GM10266 (cell line): ENCODE results near the gene CHST11.

Source experiments
- DNase-seq: peaks from one replicate; pipeline ENCODE4 v3.0.0; 2012; ENCODE audit errors: extremely low spot score
- TF ChIP-seq, protein P1 (sequence below): IDR thresholded peaks from 2 replicates; pipeline ENCODE4 v1.5.1; 2012; ENCODE audit warnings: mild to moderate bottlenecking, low read depth; ENCODE audit not compliant: control insufficient read depth, insufficient read depth; ENCODE audit errors: missing control alignments

CHST11 gene

DNA sequence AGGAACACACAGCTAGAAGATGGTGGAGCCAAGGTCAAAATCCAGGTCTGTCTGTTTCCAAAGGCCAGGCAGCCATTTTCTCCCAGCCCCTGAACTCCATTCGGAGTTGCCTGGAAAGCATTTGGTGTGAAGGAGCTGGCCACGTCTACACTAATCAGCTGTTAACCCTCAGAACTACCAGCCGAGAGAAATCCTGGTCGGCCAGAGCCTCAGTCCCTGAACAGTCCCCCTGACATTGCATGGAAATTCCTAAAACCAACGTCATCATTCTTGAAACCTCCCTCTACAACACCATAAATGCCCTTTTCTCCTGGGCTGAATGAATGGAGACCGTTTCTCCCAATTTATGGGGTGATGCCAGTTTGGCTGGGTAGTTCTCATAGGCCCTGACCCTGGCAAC lies 255.7 kb downstream of the CHST11 start:
- no peak for DNase-seq
- TF ChIP-seq, protein P1, sequence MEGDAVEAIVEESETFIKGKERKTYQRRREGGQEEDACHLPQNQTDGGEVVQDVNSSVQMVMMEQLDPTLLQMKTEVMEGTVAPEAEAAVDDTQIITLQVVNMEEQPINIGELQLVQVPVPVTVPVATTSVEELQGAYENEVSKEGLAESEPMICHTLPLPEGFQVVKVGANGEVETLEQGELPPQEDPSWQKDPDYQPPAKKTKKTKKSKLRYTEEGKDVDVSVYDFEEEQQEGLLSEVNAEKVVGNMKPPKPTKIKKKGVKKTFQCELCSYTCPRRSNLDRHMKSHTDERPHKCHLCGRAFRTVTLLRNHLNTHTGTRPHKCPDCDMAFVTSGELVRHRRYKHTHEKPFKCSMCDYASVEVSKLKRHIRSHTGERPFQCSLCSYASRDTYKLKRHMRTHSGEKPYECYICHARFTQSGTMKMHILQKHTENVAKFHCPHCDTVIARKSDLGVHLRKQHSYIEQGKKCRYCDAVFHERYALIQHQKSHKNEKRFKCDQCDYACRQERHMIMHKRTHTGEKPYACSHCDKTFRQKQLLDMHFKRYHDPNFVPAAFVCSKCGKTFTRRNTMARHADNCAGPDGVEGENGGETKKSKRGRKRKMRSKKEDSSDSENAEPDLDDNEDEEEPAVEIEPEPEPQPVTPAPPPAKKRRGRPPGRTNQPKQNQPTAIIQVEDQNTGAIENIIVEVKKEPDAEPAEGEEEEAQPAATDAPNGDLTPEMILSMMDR = no peak

DNA sequence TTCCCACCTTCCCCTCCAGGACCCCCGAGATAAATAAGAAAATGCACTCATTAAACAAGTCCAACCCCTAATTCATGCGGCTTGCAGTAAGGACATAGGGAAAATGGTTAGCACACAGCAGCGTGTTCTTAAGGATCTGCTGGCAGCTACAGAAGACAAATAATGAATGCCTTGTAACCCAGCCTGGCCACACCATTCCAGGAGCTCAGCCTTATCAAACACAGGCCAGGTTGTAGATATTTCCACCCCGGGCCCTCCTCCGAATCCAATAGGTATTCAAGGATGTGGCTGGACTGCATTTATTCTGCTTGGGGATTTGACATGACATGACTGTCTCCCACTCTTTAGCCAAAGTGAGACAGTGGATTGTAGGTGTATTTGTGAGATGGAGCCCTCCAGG lies 256.2 kb downstream of the CHST11 start:
- no peak for DNase-seq
- TF ChIP-seq, protein P1 = no peak

DNA sequence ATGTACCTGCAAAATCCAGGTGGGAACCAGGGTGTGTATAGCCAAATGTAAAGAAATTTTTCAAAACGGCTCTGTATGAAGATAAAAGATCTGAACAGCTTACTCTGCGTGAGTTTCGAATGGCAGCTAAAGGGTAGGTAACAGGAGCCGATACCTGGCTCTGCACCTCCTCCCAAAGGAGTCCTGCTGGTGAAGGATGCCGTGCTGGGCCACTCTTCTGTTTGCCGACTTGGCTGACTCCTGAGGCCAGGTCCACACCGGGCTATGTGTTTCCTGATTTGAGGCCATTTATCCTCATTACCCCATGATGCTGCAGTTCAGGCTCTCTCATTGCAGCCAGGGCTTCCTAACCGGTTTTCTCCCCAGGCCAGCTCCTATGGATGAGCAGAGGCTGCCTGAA lies 256.7 kb downstream of the CHST11 start:
- TF ChIP-seq, protein P1 = no peak
- no peak for DNase-seq

DNA sequence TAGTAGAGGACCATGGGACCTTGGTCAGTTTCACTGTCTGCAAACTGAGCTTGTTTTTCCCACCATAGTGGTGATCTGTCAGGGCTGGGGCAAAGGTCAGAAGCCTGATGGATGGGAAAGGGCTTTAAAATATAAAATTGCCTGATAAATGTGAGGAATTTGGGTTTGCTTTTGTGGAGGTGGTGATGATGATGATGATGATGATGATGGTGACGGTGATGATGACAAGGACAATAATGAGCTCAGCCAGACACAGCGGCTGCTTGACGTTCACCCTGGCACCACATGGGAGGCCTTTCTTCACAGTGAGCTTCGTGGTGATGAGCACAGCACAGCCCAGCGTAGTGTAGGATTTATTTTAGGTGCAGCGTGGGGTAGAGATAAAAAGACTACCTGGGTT lies 257.6 kb downstream of the CHST11 start:
- no peak for DNase-seq
- TF ChIP-seq, protein P1 = no peak

DNA sequence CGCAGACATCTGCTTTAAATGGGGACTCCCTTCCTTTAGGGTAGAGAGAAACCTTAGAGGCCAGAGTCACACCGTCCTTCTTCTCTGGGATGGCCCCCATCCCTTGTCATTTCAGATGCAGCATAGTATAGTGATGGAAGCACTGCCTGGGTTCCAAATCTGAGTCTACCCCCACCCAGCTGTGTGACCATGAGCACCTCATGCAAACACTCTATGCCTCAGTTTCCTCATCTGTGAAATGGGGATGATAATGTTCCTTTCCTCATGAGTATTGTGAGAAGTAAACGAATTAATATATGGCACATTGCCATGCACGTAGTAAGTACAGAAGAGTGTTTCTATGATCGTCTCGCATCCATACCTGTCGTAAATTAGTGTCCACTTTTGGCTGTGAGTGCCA lies 259.4 kb downstream of the CHST11 start:
- TF ChIP-seq, protein P1 = no peak
- DNase-seq = no peak

DNA sequence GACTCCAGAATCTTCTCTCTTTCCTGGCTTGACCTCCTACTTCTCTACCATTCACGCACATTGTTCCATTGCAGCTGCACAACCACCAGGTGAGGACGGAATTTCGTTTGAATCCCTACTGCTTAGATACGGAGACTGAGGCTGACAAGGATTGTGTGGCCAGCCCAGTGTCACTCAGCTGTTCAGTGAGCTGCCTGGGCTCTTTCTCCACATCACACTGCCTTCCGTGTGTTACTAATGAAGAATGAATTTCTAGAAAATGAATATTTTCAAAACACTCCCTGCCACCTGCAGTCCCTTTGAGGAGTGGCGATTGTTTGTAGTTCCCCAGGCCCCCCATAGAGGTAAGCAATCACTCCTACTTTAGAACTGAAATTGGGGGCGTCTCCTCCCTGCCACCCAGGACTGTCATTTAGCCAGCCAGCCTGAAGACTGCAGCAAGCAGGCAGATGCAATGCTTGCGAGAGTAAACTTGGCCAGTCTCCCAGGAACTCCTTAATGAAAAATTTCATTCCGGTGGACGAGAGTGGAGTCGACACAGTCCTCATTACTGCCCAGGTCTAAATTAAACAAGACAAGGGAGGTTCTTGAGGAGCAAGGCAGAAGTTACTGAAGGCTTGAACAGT lies 261.7 kb downstream of the CHST11 start:
- TF ChIP-seq, protein P1 = no peak
- no peak for DNase-seq

DNA sequence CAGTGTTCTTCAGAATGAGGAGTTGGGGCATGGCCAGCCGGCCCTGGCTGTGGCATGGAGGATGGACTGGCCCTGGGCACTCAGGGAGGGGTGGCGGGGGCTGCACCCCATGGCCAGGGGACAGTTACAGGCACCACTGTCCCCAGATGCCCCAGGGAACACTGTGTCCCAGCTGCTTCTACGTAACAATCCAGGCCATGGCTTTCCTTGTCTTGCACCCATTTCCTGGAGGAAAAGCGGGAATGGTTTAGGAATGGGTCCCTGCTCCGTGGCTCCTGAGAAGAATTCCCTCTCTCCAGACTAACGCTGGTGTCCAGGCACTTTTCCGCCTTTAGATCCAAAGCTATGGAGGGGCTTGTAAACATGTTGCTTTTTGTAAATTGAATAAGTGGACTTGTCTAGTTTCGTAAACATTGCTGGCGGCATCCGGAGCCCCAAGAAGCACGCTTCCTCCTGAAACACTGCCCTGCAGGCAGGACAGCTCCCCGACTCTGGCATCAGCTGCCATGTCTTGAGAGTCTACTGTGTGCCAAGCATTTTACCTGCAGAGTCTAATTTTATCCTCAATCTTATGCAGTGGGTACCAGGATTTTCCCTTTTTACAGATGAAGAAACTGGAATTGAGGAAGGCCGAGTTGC lies 263.1 kb downstream of the CHST11 start:
- TF ChIP-seq, protein P1 = no peak
- DNase-seq = no peak
